Mesenchymal stem cell (in vitro differentiated cells and primary cell): Measurements from ENCODE around the gene PXT1. TPM values are rescaled to one million over a fixed set of nuclear protein-coding genes. Genes with fewer than 3 reads are reported as not detected.

Source experiments
- DNase-seq: peaks from one replicate; pipeline ENCODE4 v3.0.0-alpha.2; 2013
- H2AFZ ChIP-seq: one replicate; pipeline ENCODE4 v1.6.1; 2013; ENCODE audit warnings: low read depth, mild to moderate bottlenecking, control low read depth, inconsistent platforms, low read length, moderate library complexity
- H2AK5ac ChIP-seq: 2 replicates; pipeline ENCODE4 v1.6.1; 2013; ENCODE audit warnings: low read length, moderate library complexity, mild to moderate bottlenecking, inconsistent platforms; ENCODE audit not compliant: severe bottlenecking
- H2BK120ac ChIP-seq: one replicate; pipeline ENCODE4 v1.6.1; 2013; ENCODE audit warnings: low read depth, mild to moderate bottlenecking, inconsistent platforms, low read length, moderate library complexity
- H2BK12ac ChIP-seq, 2 experiments: one replicate each; pipeline ENCODE4 v1.6.1; 2013; ENCODE audit warnings: inconsistent platforms in 2 of 2, low read length in 2 of 2, mild to moderate bottlenecking in 2 of 2, moderate library complexity in 2 of 2, control low read depth in 1 of 2
- H2BK15ac ChIP-seq: one replicate; pipeline ENCODE4 v1.6.1; 2013; ENCODE audit warnings: mild to moderate bottlenecking, low read depth, inconsistent platforms; ENCODE audit not compliant: poor library complexity, severe bottlenecking
- H2BK5ac ChIP-seq: 2 replicates; pipeline ENCODE4 v1.6.1; 2013; ENCODE audit warnings: low read depth, mild to moderate bottlenecking, low read length, control low read depth, inconsistent platforms; ENCODE audit not compliant: poor library complexity, severe bottlenecking
- H3K14ac ChIP-seq, 2 experiments: one replicate each; pipeline ENCODE4 v1.6.1; 2013; ENCODE audit warnings: inconsistent platforms in 2 of 2, low read length in 2 of 2, control low read depth in 1 of 2, mild to moderate bottlenecking in 1 of 2, moderate library complexity in 1 of 2
- H3K18ac ChIP-seq, 2 experiments: one replicate each; pipeline ENCODE4 v1.6.1; 2013; ENCODE audit warnings: inconsistent platforms in 2 of 2, low read length in 2 of 2, control low read depth in 1 of 2, low read depth in 1 of 2, mild to moderate bottlenecking in 1 of 2
- H3K23ac ChIP-seq, 2 experiments: one replicate each; pipeline ENCODE4 v1.6.1; 2013; ENCODE audit warnings: inconsistent platforms in 2 of 2, low read length in 2 of 2, mild to moderate bottlenecking in 2 of 2, moderate library complexity in 2 of 2, control low read depth in 1 of 2
- H3K27ac ChIP-seq: 2 replicates; pipeline ENCODE4 v1.5.1; 2013; ENCODE audit warnings: mild to moderate bottlenecking, moderate library complexity, low read length, control low read depth, inconsistent platforms; ENCODE audit not compliant: poor library complexity, severe bottlenecking
- H3K27me3 ChIP-seq, 2 experiments: 2 replicates each; pipeline versions ENCODE4 v1.6.1 to v1.7.0; 2013; ENCODE audit warnings: low read length in 2 of 2, mild to moderate bottlenecking in 2 of 2, moderate library complexity in 2 of 2, control low read depth in 1 of 2, inconsistent platforms in 1 of 2; ENCODE audit not compliant: control insufficient read depth in 1 of 2, insufficient read depth in 1 of 2
- H3K36me3 ChIP-seq, 2 experiments: 2 replicates each; pipeline versions ENCODE4 v1.6.1 to v1.7.0; 2013; ENCODE audit warnings: low read length in 2 of 2, control low read depth in 1 of 2, inconsistent platforms in 1 of 2, low read depth in 1 of 2, mild to moderate bottlenecking in 1 of 2; ENCODE audit not compliant: insufficient read depth in 2 of 2, control insufficient read depth in 1 of 2
- H3K4ac ChIP-seq, 2 experiments: one replicate each; pipeline ENCODE4 v1.6.1; 2013; ENCODE audit warnings: inconsistent platforms in 2 of 2, low read length in 2 of 2, mild to moderate bottlenecking in 2 of 2, moderate library complexity in 2 of 2, control low read depth in 1 of 2, low read depth in 1 of 2
- H3K4me1 ChIP-seq: 2 replicates; pipeline ENCODE4 v1.6.1; 2013; ENCODE audit warnings: low read depth, low read length, control low read depth; ENCODE audit not compliant: control insufficient read depth, insufficient read depth
- H3K4me2 ChIP-seq: 2 replicates; pipeline ENCODE4 v1.6.1; 2013; ENCODE audit warnings: low read length, mild to moderate bottlenecking, inconsistent platforms; ENCODE audit not compliant: poor library complexity, severe bottlenecking
- H3K4me3 ChIP-seq, 2 experiments: 2 replicates each; pipeline versions ENCODE4 v1.5.1 to v1.7.0; 2013; ENCODE audit warnings: low read length in 2 of 2, mild to moderate bottlenecking in 2 of 2, control low read depth in 1 of 2, low read depth in 1 of 2; ENCODE audit not compliant: insufficient read depth in 1 of 2
- H3K79me1 ChIP-seq: replicated peaks from 2 replicates; pipeline ENCODE4 v1.6.1; 2013; ENCODE audit warnings: mild to moderate bottlenecking, control low read depth, low read length, inconsistent platforms; ENCODE audit not compliant: poor library complexity, severe bottlenecking
- H3K9ac ChIP-seq: 2 replicates; pipeline ENCODE4 v1.7.0; 2013; ENCODE audit warnings: mild to moderate bottlenecking, low read length, moderate library complexity
- H3K9me3 ChIP-seq: 2 replicates; pipeline ENCODE4 v1.7.0; 2013; ENCODE audit warnings: mild to moderate bottlenecking, low read length; ENCODE audit not compliant: control insufficient read depth
- H4K8ac ChIP-seq: one replicate; pipeline ENCODE4 v1.6.1; 2013; ENCODE audit warnings: inconsistent platforms, mild to moderate bottlenecking, low read length, moderate library complexity
- H4K91ac ChIP-seq: one replicate; pipeline ENCODE4 v1.6.1; 2013; ENCODE audit warnings: mild to moderate bottlenecking, low read length, inconsistent platforms
- WGBS: methylation state at CpG from one replicate; pipeline ENCODE4 v1.1.7; 2013; ENCODE audit warnings: mixed read lengths; 5-methylcytosine and 5-hydroxymethylcytosine counted together
- small RNA-seq: library from polyadenylated mRNA; stranded (forward); fragments of <200 nt; extraction: miRNeasy Mini kit (QIAGEN cat#:217004); gene quantifications from one replicate; pipeline ENCODE3, GENCODE V24; 2013; ENCODE audit warnings: low read depth

The PXT1 gene

DNA sequence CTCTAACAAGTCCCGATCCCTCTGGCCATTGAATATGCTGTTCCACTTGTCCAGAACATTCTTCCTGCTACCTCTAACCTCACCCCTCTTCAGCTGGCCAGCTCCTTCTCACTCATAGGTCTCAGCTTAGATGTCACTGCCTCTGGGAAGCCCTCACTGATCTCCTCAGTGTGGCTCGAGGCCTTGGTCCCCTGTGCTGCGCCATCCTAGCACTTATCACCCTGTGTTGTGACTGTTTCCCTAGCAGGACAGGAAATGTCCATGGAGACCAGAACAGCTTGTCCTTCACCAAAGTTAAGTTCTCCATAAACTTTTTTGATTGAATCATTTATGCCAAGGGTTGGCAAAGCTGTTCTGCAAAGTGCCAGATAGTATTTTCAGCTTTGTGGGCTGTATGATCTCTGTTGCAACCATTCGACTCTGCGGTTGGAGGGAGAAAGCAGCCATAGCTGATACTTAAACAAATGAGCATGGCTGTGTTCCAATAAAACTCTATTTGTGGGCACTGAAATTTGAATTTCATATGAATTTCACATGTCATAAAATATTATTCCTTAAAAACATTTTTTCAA lies 99.5 kb downstream of the PXT1 start:
- Histone ChIP-seq H3K4me3 (no peak overlapping the region), H3K18ac (no peak overlapping the region), H2BK5ac (no peak overlapping the region), H3K4me1 (peaks cover 6% of the 10 kb centered on the region), H3K27me3 (peaks cover 29 to 40% of the 10 kb centered on the region in 2 experiments), H3K4me2 (no peak overlapping the region), H2AK5ac (no peak overlapping the region), H3K23ac (no peak overlapping the region), H3K36me3 (no peaks in the 10 kb centered on the region), H3K9ac (no peak overlapping the region), H3K14ac (no peak overlapping the region), H2AFZ (no peak overlapping the region), H3K79me1 (no peaks in the 10 kb centered on the region), H3K9me3 (no peaks in the 10 kb centered on the region), H2BK120ac (no peak overlapping the region), H2BK15ac (no peak overlapping the region), H4K91ac (no peak overlapping the region), H3K27ac (no peak overlapping the region), H4K8ac (no peak overlapping the region), H2BK12ac (no peak overlapping the region), H3K4ac (no peak overlapping the region)
- 87% methylated on average over 5 of the region's 5 CpGs for WGBS
- no peak for DNase-seq

DNA sequence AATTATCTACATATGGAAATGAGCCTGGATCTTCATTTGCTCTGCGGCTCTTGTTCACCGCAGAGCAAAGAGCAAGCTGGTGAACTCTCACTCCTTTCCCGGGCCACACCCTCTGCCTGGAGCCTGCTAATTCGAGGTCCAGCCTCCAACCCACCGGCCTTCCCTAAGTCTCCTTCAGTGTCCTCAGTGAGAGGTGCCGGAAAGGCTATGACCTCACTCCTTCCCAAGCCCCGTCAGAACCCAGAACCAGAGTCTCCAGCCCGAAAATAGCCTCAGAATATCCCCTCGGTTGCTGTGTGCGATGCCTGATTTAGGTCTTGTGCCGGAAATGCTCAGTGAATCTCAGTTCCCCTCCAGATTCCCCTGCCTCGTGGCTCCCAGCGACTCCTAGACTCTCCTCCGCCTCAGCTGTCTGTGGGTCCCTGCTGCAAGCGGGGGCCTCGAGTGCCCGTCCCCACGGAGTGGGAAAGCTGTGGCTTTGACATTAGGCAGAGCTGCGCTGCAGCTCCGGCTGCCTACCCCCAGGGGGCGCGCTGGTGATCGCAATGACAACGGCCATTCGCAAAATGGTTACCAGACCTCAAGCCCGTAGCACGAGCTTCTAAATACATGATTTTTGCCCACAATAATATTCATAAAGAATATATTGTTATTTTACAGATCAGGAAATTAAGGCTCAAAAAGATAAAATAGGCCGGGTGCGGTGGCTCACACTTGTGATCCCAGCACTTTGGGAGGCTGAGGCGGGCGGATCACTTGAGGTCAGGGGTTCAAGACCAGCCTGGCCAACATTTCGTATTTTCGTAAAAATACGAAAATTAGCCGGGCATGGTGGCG lies 101.8 kb downstream of the PXT1 start:
- Histone ChIP-seq H4K91ac (peak overlapping the region; percentile 46), H2BK120ac (no peak overlapping the region), H3K14ac (no peak overlapping the region), H2AFZ (peak overlapping the region; percentile 29), H3K4ac (no peak overlapping the region), H3K27ac (no peak overlapping the region), H3K27me3 (peaks cover 37 to 46% of the 10 kb centered on the region in 2 experiments), H2AK5ac (no peak overlapping the region), H3K4me1 (peaks cover 5% of the 10 kb centered on the region), H3K9ac (peak overlapping the region; percentile 79), H3K4me3 (peak overlapping the region in 1 of 2 experiments; percentile 74), H3K18ac (peak overlapping the region in 1 of 2 experiments; percentile 49), H2BK5ac (no peak overlapping the region), H3K9me3 (no peaks in the 10 kb centered on the region), H3K23ac (peak overlapping the region in 1 of 2 experiments; percentile 10), H2BK15ac (no peak overlapping the region), H4K8ac (peak overlapping the region; percentile 80), H3K36me3 (no peaks in the 10 kb centered on the region), H3K4me2 (peak overlapping the region; percentile 70), H3K79me1 (no peaks in the 10 kb centered on the region), H2BK12ac (peak overlapping the region in 1 of 2 experiments; percentile 24)
- WGBS, result 21% methylated on average over 32 of the region's 36 CpGs
- peak; percentile 65 for DNase-seq

Small RNAs within 50 kb of the gene (small RNA-seq; reads per million reads assigned to genes)
- not detected for gene RN7SL502P
